GM10266 (cell line): Measurements from ENCODE around the gene TTLL8.
A peak's percentile ranks its signal among the peaks of the same experiment; 100 is the strongest.
"Not testable (repeated sequence)": the region's sequence is repeated elsewhere in the genome, so short reads cannot be mapped to it uniquely, and the experiment has no call there.

ENCODE experiments used
- DNase-seq: peaks from one replicate; pipeline ENCODE4 v3.0.0; 2012; ENCODE audit errors: extremely low spot score
- TF ChIP-seq, protein P1 (sequence below): IDR thresholded peaks from 2 replicates; pipeline ENCODE4 v1.5.1; 2012; ENCODE audit warnings: mild to moderate bottlenecking, low read depth; ENCODE audit not compliant: control insufficient read depth, insufficient read depth; ENCODE audit errors: missing control alignments

TTLL8 gene

DNA sequence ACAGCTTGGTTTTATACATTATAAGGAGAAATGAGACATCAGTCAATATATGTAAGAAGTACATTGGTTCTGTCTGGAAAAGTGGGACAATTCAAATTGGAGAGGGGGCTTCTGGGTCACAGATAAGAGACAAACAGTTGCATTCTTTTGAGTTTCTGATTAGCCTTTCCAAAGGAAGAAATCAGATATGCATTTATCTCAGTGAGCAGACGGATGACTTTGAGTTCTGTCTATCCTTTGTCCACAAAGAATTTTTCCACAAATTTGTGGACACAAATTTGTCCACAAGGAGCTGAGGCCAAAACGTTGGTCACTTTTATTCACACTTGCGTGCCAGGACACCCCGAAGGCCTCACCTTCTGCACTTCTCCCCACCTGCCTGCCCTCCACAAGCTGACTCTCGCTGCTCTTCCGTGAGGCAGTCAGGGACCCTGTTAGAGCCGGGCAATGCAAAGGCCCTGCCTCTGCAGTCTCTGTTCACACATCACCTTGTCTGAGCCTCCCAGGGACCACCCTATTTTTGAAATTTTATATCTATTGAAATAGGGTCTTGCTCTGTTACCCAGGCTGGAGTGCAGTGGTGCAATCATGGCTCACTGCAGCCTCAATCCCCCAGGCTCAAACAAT is 66.1 kb downstream of the TTLL8 start:
- no peak for DNase-seq
- TF ChIP-seq, protein P1, sequence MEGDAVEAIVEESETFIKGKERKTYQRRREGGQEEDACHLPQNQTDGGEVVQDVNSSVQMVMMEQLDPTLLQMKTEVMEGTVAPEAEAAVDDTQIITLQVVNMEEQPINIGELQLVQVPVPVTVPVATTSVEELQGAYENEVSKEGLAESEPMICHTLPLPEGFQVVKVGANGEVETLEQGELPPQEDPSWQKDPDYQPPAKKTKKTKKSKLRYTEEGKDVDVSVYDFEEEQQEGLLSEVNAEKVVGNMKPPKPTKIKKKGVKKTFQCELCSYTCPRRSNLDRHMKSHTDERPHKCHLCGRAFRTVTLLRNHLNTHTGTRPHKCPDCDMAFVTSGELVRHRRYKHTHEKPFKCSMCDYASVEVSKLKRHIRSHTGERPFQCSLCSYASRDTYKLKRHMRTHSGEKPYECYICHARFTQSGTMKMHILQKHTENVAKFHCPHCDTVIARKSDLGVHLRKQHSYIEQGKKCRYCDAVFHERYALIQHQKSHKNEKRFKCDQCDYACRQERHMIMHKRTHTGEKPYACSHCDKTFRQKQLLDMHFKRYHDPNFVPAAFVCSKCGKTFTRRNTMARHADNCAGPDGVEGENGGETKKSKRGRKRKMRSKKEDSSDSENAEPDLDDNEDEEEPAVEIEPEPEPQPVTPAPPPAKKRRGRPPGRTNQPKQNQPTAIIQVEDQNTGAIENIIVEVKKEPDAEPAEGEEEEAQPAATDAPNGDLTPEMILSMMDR, result no peak

DNA sequence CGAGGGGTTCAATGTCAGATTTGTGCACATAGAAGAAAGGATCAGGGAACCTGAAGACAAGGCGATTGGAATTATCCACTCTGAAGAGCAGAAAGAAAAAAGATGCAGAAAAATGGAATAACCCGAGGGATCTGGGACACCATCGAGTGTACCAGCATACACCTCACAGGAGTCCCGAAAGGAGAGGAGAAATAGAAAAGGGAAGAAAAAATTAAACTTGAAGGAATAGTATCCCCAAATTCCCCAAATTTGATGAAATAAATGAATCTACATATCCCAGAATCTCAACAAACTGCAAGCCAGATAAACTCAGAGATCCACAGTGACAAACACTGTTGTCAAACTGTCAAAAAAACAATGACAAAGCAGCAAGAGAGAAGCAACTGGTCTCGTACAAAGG is 66.9 kb downstream of the TTLL8 start:
- no peak for DNase-seq
- TF ChIP-seq, protein P1, result no peak

DNA sequence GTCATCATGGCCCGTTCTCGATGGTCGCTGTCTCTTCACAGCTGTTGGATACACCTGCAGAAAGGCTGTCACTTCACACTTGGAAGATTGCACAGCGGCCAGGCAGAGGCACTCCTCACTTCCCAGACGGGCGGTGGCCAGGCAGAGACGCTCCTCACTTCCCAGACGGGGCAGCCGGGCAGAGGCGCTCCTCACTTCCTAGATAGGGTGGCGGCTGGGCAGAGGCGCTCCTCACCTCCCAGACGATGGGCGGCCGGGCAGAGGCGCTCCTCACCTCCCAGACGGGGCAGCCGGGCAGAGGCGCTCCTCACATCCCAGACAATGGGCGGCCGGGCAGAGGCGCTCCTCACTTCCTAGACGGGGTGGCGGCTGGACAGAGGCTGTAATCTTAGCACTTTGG is 68.3 kb downstream of the TTLL8 start:
- DNase-seq, result not testable (repeated sequence)

DNA sequence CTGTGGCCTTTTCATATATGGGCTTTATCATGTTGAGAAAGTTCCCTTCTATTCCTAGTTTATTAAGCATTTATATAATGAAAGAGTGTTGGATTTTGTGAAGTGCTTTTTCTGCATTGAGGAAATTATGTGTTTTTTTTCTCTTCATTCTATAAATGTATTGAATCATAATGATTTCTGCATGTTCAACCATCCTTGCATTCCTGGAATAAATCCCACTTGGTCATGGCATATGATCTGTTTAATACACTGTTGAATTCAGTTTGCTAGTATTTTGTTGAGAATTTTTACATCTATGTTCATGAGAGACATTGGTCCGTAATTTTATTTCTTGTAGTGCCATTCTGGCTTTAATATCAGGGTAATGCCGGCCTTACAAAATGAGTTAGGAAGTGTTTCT is 71.8 kb downstream of the TTLL8 start:
- TF ChIP-seq, protein P1, result no peak
- no peak for DNase-seq

DNA sequence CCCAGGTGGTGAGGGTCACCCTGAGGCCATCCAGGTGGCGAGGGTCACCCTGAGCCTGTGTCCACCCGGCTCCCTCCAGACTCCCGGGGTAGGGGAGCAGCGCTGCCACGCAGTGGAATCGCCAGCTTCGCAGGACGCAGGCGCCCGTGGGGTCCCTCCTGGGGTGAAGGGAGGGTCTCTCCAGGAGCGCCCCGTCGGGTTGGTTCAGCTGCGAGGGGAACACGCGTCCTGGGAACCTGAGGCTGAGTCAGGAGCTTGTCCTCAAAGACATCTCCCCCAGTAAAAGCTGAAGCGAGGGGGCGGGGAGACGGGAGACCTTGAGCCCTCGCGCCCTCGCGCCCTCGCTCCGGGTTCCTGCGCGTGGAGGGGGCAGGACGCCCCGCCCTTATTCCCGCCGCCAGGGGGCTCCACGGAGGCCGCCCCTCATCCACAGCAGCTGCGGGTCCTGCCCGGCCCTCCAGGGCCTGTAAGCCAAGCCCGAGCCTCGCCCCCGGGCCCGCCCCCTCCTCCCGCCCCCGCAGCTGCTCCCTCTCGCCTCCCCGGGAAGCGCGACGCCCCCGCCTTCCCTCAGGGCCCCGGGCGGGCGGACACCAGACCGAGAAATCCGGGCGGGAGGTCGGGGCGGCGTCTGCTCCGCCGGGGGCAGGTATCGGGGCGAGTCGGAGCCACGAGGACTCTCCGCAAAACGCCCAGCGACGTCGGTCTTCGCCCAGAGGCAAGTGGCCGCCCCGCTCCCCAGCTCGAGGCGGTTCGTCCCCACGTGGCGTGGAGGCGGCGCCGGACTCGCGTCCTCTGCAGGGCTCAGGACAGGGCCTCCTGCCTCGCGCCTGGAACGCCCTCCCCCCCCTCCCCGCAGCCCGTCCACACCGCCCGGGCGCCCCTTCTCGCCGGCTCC is 74.7 kb downstream of the TTLL8 start:
- DNase-seq, result no peak
- TF ChIP-seq, protein P1, result no peak

DNA sequence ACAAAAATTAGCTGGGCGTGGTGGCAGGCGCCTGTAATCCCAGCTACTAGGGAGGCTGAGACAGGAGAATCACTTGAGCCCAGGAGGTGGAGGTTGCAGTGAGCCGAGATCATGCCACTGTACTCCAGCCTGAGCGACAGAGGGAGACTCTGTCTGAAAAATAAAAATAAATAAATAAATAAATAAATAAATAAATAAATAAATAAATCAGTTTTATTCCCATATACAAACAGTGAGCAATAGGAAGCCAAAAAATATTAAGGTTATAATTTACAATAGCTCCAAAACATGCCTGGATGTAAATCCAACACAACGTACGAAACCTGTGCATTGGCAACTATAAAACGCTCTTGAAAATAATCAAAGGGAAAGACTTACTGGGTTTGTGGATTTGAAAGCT is 76.3 kb downstream of the TTLL8 start:
- DNase-seq, result not testable (repeated sequence)

DNA sequence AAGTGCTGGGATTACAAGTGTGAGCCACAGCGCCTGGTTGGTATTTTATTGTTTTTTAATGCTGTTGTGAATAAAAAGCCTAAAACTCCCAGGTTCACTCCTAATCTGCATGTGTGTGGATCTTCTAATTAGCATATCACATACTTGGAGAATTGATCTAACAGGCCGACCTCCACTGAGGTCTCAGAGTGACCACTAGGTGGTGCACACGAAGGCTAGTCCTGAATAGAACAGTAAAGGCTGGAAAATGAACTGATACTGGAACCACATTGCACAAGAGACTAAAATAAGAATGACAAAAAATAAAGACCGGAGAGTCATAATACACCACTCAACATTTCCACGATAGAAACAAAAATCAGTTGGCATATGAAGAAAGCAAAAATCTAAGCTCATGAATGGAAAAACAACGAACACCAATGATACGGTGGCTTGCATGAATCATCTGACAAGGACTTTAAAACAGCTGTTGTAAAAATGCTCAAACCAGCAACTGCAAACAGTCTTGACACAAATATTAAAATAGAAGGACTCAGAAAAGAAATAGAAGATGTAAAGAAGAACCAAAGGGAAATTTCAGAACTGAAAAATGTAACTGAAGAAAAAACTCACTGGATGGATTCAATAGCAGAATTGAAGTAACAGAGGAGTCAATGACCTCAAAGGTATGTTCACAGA is 78.4 kb downstream of the TTLL8 start:
- no peak for DNase-seq
- TF ChIP-seq, protein P1, result peak; percentile 36

DNA sequence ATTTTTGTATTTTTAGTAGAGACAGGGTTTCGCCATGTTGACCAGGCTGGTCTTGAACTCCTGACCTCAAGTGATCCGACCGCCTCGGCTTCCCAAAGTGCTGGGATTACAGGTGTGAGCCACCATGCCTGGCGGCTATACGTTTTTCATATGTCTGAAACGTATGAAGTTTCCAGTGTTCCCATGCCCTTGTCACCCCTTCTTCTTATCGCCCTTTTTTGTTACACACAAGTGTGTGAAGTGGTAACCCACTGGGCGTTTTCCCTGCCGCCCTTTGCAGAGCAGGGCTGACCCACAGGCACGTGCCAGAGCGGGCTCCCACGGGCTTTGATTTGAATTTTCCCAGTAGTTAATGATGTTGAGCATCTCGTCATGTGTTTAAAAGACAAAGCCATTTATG is 80.5 kb downstream of the TTLL8 start:
- TF ChIP-seq, protein P1, result no peak
- DNase-seq, result no peak
